Measurements from ENCODE around the gene MYL7. TPM values are rescaled to one million over a fixed set of nuclear protein-coding genes. Genes with fewer than 3 reads are reported as not detected.

MYL7 gene
- polyA plus RNA-seq, 3 donors = not detected

DNA sequence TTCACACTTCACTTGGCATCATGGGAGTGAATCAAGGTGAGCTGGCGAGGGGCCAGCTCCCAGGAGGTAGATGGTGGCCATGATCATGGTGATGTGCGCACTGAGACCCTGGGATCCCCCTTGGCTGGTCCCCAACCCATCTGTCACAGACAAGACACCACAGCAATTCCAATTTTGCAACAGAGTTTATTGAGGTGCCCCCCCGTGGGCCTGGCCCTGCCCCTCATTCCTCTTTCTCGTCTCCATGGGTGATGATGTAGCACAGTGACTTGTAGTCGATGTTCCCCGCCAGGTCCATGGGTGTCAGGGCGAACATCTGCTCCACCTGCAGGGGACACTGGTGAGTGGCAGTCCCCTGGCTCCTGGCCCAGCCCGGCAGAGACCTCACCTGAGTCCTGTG is 2.4 kb downstream of the MYL7 start:
- TF ChIP-seq, protein P1, sequence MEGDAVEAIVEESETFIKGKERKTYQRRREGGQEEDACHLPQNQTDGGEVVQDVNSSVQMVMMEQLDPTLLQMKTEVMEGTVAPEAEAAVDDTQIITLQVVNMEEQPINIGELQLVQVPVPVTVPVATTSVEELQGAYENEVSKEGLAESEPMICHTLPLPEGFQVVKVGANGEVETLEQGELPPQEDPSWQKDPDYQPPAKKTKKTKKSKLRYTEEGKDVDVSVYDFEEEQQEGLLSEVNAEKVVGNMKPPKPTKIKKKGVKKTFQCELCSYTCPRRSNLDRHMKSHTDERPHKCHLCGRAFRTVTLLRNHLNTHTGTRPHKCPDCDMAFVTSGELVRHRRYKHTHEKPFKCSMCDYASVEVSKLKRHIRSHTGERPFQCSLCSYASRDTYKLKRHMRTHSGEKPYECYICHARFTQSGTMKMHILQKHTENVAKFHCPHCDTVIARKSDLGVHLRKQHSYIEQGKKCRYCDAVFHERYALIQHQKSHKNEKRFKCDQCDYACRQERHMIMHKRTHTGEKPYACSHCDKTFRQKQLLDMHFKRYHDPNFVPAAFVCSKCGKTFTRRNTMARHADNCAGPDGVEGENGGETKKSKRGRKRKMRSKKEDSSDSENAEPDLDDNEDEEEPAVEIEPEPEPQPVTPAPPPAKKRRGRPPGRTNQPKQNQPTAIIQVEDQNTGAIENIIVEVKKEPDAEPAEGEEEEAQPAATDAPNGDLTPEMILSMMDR (IDR thresholded peaks at IDR 0.05) = no peak
- Mint-ChIP-seq H3K4me3 (no peak overlapping the region), H3K9me3 (no peaks in the 10 kb centered on the region), H3K36me3 (no peaks in the 10 kb centered on the region), H3K4me1 (no peaks in the 10 kb centered on the region), H3K27me3 (ENCODE audit: low read depth in 3 of 3) (peaks cover 3 to 9% (median 5%) of the 10 kb centered on the region in 3 donors), H3K27ac (no peak overlapping the region)
- H2AFZ ChIP-seq (ENCODE audit: insufficient read depth, low read depth, low read length, poor library complexity, severe bottlenecking) = no peak overlapping the region
- WGBS (ENCODE audit: insufficient coverage) = 90% methylated on average over 6 of the region's 8 CpGs
- H4K20me1 ChIP-seq (ENCODE audit: insufficient read depth, low read length) = no peaks in the 10 kb centered on the region
- DNase-seq = no peak
- no peak overlapping the region for H3K4me3 ChIP-seq (replicated peaks in 1 of 3; ENCODE audit: low read depth in 2 of 3, low read length in 3 of 3)
- no peak overlapping the region for H3K27ac ChIP-seq (ENCODE audit: low read depth in 1 of 2, low read length in 2 of 2)
- intact Hi-C loops (cut with micrococcal nuclease) = loop anchor here in 1 of 2 donors (10.0 kb wide), 1 partner anchor 56 kb away; no protein-coding TSS in a partner anchor
- no peaks in the 10 kb centered on the region for H3K9me3 ChIP-seq (replicated peaks in 1 of 2; ENCODE audit: control insufficient read depth in 1 of 2, insufficient read depth in 1 of 2, low read length in 2 of 2)
- no peaks in the 10 kb centered on the region for H3K36me3 ChIP-seq (replicated peaks in 1 of 2; ENCODE audit: control insufficient read depth in 1 of 2, insufficient read depth in 2 of 2, low read length in 2 of 2)
- H3K9ac ChIP-seq (ENCODE audit: insufficient read depth, low read length, poor library complexity, severe bottlenecking) = no peak overlapping the region
- no peaks in the 10 kb centered on the region for H3K4me1 ChIP-seq (ENCODE audit: control insufficient read depth in 1 of 2, insufficient read depth in 2 of 2, low read length in 2 of 2)
- no peaks in the 10 kb centered on the region for H3K79me2 ChIP-seq (ENCODE audit: insufficient read depth, low read length)
- H3K27me3 ChIP-seq (ENCODE audit: control insufficient read depth in 2 of 2, insufficient read depth in 2 of 2, low read length in 2 of 2) = peaks cover 0 to 1% of the 10 kb centered on the region in 2 donors
- H3K4me2 ChIP-seq (replicated peaks; ENCODE audit: extremely low read depth, low read length, poor library complexity, severe bottlenecking) = no peak overlapping the region

DNA sequence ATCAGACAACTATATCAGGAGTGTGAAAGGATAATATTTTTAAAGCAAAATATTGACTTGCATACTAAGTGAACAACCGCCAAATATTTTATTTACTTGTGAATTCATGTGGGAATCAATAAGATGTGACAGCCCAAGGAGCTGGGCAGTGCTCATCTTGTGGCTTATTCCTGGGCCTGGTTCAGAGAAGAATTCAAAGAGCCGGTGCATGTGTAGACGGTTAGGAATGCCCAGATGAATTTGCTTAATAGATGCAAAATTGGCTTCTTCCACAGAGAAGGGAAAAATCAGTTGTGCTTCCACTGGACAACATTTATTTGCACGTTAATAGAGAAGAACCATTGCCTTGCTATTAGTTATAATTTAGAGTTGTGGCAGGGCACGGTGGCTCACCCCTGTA is 4.4 kb downstream of the MYL7 start:
- intact Hi-C loops (cut with micrococcal nuclease) = loop anchor here in 1 of 2 donors (10.0 kb wide), 1 partner anchor 58 kb away; no protein-coding TSS in a partner anchor
- Histone ChIP-seq H3K27ac (ENCODE audit: low read depth in 1 of 2, low read length in 2 of 2) (no peak overlapping the region), H3K27me3 (ENCODE audit: control insufficient read depth in 2 of 2, insufficient read depth in 2 of 2, low read length in 2 of 2) (no peaks in the 10 kb centered on the region), H3K36me3 (replicated peaks in 1 of 2; ENCODE audit: control insufficient read depth in 1 of 2, insufficient read depth in 2 of 2, low read length in 2 of 2) (no peaks in the 10 kb centered on the region), H3K9me3 (replicated peaks in 1 of 2; ENCODE audit: control insufficient read depth in 1 of 2, insufficient read depth in 1 of 2, low read length in 2 of 2) (no peaks in the 10 kb centered on the region), H3K4me1 (ENCODE audit: control insufficient read depth in 1 of 2, insufficient read depth in 2 of 2, low read length in 2 of 2) (no peaks in the 10 kb centered on the region), H3K4me2 (replicated peaks; ENCODE audit: extremely low read depth, low read length, poor library complexity, severe bottlenecking) (no peak overlapping the region), H3K4me3 (replicated peaks in 1 of 3; ENCODE audit: low read depth in 2 of 3, low read length in 3 of 3) (no peak overlapping the region), H3K9ac (ENCODE audit: insufficient read depth, low read length, poor library complexity, severe bottlenecking) (no peak overlapping the region), H3K79me2 (ENCODE audit: insufficient read depth, low read length) (no peaks in the 10 kb centered on the region), H2AFZ (ENCODE audit: insufficient read depth, low read depth, low read length, poor library complexity, severe bottlenecking) (no peak overlapping the region), H4K20me1 (ENCODE audit: insufficient read depth, low read length) (no peaks in the 10 kb centered on the region)
- TF ChIP-seq, protein P1 (IDR thresholded peaks at IDR 0.05) = no peak
- no peaks in the 10 kb centered on the region for H3K4me1 Mint-ChIP-seq
- 94% methylated on average over 5 of the region's 5 CpGs for WGBS (ENCODE audit: insufficient coverage)
- H3K27ac Mint-ChIP-seq = no peak overlapping the region
- no peaks in the 10 kb centered on the region for H3K36me3 Mint-ChIP-seq
- peaks cover 3 to 8% (median 5%) of the 10 kb centered on the region in 3 donors for H3K27me3 Mint-ChIP-seq (ENCODE audit: low read depth in 3 of 3)
- H3K4me3 Mint-ChIP-seq = no peak overlapping the region
- DNase-seq = no peak
- H3K9me3 Mint-ChIP-seq = no peaks in the 10 kb centered on the region
